Endometrial microvascular endothelial cells (primary cell): Measurements from ENCODE around the gene MAML3. TPM values are rescaled to one million over a fixed set of nuclear protein-coding genes. Genes with fewer than 3 reads are reported as not detected.

Experiments
- in situ Hi-C: cut with HindIII; loops from 2 replicates; pipeline ENCODE4 v1.10.0; 2017; ENCODE audit warnings: low sequenced_read_pairs, low pct_unique_long_range_greater_than_20kb; ENCODE audit errors: inconsistent ontology term
- total RNA-seq: library from RNA; depleted of rRNA; stranded (reverse); fragments of >200 nt; gene quantifications from one replicate; pipeline ENCODE4 v1.2.3, GENCODE V29; 2015; ENCODE audit errors: inconsistent ontology term

Gene MAML3
- total RNA-seq, 1 donor from 2014 or later, result 9.7 TPM

DNA sequence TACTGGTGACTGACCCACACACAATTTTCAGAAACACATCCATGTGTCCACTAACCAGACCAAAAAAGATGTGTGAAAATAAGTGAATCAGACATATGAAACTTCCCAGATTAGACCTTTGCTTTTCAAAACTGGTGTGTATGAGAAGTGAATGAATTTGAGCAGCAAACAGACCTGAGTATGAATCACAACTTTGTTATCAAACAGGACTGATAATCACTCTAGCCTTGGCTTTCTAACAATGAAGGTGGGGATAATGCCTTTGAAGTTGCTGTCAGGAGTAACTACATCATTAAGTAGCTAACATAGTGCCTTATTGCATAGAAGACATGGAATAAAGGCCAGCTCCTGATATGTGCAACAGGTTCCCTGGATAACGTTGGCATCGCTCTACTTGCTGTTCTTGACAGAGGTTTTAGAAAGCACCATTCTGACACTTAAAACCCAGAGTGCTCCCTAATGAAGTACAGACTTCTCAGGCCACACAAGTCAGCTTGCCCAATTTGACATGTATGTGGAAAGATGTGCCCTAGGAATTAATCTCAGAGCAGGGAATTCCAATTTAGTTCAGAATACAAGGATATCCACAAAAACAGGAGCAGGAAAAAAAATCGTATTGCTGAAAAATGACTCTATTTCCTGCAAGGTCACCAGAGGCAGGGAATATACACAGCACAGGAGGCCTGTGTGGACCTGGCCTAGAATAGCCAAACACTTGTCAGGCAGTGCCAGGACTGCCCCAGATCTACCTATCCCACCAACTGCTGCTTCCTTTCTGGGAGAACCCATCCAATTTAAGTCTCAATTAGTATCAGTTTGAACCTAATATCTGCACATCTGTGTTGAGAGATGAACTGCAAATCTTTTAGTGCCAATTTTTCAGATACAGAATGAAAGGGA is 87.7 kb downstream of the MAML3 start:
- in situ Hi-C loops, result no loop called here

DNA sequence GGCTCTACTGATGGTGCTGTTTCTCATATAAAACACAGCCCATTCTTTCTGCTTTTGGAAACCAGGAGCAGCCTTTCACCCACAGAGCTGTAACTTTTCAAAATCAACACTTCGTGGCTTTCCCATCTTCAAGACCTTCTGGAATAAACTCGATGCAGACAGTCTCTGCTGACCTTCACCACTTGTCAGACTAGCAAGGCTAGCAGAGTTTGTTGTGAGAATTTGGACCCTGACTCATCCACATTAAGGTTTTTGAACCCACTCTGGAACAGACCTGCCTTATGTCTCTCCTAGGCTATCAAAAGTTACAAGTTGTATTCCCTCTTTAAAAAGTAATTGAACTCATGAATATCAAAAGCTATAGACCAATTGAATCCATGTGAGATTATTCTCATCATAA is 88.6 kb downstream of the MAML3 start:
- in situ Hi-C loops, result no loop called here

DNA sequence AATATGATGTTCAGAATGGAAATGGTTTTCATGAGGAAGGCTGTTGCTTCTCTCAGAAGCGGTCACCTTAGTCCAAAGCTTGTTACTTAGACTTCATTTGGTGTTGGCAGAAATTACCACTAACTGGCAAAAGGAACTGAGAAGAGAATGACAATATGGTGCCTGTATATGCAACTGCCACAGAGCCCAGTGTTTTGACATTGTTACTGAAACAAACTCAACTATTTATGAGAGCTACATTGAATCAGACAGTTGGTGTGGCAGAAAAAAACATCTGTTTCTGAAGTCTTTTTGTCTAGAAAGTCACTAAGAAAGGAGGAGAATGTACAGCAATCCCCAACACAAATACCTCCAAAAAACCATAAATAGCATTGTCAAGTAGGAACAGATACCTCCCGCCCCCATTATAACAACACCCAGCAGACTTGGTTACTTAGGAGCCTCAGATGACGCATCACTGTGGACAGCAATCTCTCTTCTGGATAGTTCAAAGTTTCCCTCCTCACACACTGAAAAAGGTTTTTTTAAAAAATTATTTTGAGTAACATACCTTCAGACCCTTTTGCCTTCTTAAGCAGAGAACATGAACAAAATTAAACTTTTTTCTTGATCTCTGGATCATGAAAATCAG is 92.2 kb downstream of the MAML3 start:
- in situ Hi-C loops, result no loop called here

DNA sequence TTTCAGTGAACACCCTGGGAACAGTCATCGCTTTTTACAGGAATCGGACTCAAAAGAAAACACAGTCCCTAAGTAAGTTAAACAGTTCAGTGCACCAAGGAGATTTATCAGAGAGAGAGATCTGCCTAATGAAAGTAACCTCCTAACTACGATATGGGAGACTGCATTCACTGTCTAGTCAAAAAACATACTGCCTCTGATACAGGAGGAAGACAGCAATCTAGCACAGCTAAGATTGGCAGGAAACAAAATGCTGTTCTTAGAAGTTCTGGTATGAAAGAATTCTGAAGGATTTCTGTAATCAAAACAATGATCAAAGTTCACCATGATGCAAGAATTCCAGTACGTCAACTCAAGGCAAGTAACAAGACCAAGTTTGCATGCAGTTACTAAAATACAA is 92.8 kb downstream of the MAML3 start:
- in situ Hi-C loops, result no loop called here

DNA sequence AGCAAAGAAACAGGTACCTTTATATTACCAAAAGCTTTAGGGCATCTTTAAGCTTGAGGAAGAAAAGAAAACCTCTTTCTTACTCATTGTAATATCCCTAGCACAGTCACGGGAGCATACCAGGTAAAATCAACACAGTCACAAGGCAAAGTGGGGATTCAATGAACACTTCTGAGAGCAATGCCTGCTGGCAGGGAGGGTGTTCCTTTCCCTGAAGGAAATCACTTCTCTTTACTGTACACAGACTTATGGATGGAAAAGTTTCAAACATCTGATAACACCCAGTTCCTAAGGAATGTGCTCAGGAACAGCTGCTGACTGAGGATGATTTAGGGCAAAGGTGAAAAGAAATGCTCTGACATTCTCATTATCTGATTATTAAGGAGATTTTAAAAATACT is 94.8 kb downstream of the MAML3 start:
- in situ Hi-C loops, result no loop called here

DNA sequence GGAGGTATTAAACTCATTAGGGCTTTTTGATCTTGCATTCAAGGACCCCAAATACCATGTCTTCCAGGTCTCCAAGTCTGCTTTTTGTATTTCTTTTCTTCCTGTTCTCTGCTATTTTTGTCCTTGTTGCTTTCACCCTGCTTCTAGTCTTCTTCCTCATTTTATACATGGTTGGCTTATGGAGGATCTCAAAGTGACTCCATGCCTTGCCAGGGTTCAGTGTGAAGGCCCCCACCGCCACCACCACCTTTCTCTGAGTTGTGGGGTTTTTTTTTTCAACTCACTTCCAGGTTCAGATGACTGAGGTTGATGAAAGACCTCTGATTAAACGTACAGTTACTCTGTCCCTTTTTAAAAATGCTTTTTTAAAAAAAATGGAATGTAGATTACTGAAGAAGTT is 96.3 kb downstream of the MAML3 start:
- in situ Hi-C loops, result no loop called here

DNA sequence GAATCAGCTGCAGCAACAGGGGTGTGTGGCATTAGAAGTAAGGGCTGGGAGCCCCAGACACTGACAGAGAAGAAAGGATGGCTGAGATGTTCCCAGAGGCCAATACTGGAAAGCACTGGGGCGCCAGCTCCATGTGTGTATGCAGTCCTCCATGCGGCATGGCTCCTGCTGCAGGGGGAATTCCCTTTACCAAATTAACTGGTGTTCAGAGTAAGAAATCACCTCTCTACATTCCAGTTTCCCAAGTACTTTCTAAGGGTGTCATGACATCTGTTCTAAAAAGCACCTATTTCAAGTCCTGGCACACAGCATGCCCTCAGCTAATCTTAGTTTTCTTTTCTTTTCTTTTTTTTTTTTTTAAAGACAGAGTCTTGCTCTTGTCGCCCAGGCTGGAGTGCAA is 98.0 kb downstream of the MAML3 start:
- in situ Hi-C loops, result no loop called here

DNA sequence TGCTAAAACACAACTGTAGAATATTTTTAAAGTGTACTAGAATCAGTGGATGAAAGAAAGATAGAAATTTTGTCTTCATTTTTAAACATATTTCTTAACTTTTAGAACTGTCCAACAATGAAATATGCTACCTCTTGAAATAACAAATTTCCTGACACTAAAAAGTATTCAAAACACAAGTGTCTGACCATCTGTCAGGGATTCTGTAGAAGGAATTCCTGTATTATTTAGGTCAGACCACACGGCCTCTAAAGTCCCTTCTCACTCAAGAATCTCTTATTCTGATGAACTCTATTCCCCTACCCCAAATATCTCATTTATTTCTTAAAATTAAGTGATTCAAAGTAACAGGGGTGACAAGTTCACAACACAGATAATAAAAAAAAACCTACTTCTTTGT is 99.1 kb downstream of the MAML3 start:
- in situ Hi-C loops, result no loop called here

DNA sequence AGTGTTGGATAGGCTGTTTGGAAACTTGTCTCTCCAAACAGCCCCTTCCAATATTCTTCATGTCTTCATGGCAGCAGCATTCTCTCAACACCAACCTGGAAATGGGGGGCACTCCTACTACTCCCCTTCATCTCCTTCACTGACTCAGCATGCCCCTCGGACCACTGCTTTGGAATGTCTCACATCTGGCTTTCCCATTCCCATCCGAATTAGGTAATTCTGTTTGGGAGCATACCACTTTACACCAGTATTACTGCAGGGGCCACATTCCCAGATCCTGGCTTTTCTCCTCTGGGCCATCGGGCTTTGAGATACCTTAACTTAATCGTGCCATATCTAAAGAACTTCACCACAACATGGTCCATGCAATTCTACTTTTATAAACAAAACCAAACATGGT is 100.8 kb downstream of the MAML3 start:
- in situ Hi-C loops, result no loop called here

DNA sequence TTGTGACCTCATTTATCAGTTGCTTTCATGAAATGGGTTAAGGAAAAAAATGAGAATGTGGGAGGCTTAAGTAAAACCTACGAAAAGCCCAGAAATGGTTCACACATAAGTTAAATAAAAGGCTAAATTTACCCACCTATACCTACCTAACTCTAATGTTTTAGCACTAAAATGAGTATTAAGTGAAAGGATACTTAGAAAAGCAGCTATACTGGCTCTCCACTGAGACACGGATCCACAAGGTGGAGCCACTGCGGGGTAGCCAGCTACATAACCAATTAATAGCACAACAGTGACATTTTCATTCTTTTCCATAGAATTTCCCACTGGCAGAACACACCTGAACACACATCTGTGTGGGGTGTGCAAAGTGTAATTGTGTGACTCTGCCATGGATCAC is 101.9 kb downstream of the MAML3 start:
- in situ Hi-C loops, result no loop called here

DNA sequence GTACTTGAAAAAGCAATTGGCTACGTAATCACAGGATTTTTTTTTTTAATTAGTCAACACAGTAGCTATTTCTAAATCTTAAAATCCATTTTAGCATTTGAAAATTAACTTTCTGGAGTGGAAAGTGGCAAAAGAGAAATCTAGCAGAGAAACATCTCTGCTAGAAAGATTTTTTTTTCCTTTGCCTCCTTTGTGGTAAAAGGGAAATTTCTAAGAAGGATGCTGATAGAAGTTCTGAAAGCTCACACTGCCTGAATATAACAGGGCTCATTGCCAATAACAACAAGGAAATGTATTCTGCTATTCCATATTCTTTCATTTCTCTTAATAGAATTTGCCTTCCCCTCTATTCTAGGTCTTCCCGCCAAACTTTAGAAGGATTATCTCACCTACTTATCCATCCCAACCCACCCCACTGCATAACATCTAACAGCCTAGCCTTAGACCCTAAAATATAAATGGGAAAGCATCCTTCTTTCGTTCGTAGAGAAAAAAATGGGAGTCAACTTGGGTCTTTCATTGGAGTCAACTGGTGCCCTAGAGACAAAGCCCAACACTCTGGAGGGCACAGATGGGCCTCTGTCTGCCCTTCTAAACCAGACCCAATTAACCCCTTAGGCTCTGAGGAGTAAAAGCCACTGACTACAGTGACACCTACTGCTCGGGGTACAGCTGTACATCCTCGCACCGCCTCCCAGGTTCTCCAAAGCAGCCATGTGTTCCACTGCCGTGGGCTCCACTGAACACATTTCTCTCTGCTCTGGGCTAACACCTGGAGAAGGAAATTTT is 103.9 kb downstream of the MAML3 start:
- in situ Hi-C loops, result no loop called here

DNA sequence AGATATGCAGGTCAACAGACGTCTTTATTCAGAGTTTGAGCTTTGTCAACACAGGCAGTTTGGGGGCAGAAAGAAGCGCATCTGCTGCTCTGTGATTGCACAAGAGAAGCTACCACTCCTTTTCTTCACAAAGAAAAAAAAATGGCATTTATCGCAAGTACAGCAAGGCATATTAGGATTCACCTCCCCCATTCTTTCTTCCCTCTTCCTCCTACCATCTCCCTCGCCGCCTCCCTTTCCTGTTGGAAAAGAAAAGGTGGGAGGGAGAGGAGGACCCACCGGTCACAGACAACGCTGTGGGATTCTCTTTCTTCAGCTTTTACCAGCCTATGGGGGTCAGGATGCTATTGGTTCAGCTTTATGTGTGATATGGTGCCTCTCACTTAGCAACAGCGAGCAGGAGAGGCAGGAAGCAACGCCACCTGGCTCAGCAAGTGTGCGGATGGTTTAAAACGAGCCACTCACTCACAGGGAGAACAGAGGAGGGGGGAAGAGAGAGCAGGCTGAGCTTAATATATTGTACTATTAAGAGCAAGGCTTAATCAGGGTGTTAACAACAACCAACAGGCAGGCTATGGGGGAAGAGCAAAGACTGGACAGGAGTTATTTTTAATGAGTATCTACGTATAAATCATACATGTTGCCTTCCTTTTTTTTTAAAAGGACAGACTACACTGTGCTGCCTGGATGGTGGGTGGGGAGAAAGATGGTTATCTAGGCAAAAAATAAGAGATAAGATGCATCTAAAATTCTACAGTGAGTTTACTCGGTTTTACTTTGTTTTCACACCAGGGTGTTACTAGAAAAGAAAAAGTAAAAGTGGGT is 104.7 kb downstream of the MAML3 start:
- in situ Hi-C loops, result no loop called here

DNA sequence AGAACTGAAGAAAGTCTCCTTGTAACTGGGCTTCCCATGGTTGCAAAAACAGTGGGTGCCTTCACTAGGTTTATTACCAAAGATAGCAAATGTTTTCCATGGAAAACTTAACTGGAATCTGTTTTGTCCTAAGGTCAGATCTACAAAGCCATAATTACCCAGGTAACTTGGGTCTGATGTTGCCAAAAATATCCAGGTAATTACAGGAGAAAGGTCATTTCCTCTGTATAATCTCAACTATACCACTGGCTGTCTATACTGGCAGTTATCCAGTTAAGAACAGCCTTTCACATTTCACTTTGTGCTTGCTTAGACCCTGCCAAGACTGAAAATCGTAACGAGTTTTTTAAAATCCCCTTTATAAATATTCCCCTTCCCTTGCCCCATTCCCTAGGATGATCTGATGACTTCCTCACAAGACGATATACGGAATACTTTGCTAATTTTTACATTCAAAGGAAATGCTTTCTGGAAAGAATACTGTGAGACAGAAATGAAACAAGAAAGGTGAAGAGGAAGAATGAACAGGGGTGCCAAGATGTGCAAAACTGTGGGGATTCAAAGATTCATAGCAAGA is 105.5 kb downstream of the MAML3 start:
- in situ Hi-C loops, result no loop called here

DNA sequence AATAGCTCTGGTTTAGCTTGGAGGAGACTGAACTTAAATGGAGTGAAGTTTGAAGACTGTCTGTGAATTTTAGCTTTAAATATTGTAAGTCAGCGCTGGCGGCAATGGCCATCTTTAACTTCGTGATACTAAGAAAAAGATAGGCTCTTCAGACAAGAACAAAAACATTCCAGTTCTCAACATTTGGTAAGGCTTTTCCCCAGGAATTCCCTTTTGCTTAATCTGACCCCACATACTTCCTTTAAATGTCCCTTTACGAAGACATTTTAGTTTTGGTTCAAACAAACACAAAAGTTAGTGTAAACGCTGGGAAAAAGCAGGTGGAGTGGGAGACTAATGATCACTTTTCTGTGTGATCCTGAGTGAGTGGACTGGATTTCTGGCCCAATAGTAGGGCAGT is 106.2 kb downstream of the MAML3 start:
- in situ Hi-C loops, result no loop called here

DNA sequence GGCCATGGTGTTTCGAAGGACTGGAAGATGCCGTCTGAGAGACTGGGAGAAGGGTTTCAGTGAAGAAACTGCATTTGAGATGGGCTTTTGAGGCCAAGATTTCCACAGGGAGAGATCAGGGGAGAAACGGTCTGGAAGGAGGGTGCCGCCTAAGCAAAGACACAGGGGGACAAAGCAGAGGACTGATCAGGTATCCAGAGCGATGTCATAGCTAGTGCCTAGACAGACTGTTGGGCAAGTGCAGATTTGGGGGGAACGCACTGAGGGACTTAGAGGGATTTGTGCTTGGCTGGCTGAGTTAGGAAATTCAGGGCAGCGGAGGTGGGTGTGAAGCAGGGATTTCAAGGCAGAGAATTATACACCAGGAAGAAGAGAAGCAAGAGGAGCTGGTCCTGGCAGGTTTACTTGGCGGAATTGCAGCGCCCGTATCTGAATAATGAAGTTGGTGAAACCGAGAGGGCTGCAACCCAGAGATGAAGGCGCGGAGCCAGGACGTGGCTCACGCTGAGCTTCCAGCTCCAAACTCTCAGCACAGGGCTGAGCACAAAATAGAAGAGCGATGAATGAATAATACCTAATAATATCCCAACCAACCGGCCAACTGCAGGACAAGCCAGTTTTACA is 106.9 kb downstream of the MAML3 start:
- in situ Hi-C loops, result no loop called here

DNA sequence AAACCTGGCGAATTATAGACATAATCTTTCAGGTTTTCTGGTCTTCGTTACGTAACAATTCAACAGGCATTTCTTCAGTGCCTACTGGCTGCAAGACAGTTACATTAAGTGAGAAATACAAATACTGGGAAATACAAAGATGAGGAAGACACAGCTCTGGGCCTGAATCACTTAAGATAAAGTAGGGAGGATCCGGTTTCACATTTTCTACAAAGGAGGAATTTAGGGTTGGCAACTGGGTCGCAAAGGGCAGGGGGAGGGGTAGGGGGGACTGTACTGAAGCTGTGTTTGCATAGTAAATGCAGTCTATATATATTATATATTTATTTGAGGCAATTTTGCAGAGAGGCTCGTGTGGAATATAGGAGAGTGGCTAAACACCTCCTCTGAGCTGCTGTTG is 107.4 kb downstream of the MAML3 start:
- in situ Hi-C loops, result no loop called here

DNA sequence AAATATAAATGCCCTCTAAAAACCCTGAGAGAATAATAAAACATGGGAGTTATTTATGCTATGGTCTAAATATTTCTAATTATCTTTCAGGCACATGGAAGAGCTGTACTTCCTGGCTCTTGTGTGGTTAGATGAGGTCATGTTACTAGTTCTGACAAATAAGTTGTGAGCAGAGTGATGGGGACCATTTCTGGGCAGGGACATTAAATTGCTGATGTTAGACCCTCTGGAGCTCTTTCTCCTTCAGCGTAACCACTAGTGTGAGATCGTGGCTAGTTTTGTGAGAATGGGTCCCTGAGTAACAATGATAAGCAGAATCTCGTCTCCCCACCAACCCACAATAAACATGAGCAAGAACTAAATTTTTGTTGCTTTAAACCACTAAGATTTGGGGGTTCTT is 108.0 kb downstream of the MAML3 start:
- in situ Hi-C loops, result no loop called here

DNA sequence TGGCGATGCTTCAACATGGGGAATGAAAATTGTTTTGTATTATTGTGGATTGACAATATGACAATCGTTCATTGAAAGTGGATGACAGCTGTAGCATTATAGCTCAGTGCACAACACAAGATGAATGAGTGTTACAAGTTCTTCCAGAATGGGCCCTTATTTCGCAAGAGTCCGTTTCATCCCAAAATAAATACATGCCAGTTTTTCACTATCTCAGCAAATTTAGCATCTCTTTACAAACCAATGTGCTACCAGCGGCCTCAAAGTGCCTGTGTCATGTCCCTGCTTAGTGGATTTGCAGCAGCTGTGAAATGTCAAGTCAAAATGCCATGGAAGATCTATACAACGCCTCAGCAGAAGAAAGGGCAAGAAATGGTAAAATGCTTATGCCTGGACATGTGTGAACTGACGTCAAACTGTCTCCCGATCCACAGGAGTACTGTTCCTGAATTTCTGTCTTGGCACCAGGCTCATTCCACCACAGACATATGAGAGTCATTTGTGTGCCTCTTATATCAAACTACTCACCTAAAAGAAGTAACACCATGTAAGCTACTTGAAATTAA is 109.6 kb downstream of the MAML3 start:
- in situ Hi-C loops, result no loop called here
